UCSD-AML1 (cell line): ENCODE results near the gene TSEN2.
"Not testable (repeated sequence)": the region's sequence is repeated elsewhere in the genome, so short reads cannot be mapped to it uniquely, and the experiment has no call there.

ENCODE experiments used
- DNase-seq: peaks from one replicate; lab custom pipeline; 2025; ENCODE audit not compliant: unreplicated experiment; lab: John Stamatoyannopoulos, UW

Gene TSEN2

DNA sequence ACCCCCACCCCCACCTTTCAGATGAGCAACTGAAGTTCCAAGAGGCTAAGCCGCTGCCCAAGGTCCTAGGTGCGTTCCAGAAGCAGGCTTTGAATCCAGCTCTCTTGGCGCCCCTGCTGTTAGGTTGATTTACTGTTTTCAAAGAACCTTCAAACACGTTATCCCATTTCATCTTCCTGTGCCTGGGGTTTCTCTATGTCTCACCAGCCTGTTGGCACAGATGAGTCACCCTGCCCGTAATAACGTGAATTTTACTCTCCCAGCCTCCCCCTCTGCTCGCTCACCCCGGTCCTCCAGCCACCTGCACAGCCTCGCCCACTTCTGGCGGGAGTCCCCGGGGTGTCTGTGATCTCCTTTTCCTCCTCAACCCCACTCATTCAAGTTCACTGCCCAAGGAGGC is 13.0 kb upstream of the TSEN2 start:
- no peak for DNase-seq

DNA sequence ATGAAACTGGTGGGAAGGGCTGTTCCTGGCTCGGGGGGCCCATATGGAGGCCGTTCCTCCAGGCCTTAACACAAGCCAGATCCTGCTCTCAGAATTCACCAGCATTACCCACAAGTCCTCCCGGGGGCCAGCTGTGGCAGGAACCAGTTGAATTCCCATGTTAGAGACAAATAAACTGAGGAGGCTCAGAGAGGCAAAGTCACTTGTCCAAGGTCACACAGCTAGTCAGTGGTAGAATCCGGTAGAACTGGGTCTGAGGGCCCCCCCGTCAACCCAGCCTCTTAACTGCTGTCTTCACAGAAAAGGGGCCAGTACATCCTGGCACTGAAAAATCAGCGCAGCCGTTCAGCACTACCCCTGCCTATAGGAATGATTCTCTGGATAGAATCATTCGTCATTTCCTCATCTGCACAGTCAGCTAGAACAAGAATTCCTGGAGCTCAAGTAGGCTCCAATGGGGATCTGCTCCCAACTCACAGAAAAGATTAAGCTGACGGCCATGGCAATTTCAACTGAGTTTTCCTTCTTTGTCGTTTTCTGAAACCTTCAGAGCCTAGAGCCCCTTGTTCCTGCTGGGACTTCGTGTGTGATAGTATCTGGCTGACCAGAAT is 12.2 kb upstream of the TSEN2 start:
- no peak for DNase-seq

DNA sequence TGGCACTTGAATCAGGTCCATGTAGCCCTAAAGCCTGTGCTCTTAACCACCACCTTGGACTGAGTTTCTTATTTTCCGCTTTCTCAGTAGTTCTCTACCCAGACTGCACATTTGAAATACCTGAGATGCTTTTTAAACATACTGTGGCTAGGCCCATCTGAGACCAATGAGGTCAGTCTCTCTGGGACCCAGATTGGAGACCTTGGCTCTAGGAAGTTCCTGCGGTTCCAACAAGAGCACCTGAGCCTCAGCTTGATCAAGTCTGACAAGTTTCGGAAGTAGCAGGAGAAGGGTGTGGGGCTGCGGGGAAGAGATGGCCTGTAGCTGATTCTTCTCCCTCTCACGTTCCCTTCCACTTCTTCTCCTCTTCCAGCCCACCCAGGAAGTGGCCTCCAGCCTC is 11.5 kb upstream of the TSEN2 start:
- DNase-seq: no peak

DNA sequence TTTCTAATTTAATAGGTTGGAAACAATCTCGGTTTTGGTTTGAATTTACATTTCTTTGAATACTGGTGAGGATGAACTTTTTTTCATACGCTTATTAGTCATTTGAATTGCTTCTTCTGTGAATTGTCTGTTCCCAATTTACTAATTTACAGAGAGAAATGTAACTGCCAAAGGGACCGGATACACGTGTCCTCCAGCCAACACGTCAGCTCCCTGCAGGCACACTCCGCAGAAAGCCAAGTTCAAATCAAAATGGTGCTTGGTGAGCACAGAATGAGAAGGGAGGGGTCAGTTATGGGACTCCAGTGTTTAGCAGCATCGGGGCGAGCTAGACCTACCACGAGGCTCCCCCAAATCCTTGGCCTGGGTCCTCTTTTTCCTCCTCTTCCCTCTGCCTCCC is 10.8 kb upstream of the TSEN2 start:
- DNase-seq: no peak

DNA sequence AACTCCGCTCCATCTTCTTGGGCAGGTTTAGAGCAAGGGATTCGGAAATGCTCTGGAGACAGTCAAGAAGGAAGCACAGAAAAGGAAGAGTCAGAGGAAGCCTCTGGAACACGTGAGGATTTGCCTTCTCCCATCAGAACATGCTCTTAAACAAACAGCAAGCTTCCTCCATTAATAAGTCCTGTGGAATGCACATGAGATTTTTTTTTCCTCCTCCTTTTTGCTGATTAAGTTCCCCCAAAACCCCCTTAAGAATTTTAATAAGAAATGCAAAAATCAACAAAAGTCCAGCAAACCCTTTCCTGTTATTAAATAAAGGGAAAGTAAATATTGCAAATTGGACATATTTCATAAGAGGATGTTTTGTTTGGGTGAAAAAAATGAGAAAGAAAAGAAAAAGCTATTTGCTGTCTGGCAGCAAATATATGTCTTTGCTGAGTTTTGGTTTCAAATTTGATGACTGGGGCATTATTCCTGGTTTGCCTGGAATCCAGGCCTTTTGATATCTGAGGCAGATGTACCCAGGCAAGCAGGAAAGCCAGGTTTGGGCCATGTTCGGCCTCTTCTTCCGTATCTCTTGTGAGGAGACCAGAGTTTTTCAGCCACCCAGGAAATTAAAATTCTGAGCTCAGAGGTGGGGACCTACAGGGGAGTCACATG is 7.9 kb upstream of the TSEN2 start:
- no peak for DNase-seq

DNA sequence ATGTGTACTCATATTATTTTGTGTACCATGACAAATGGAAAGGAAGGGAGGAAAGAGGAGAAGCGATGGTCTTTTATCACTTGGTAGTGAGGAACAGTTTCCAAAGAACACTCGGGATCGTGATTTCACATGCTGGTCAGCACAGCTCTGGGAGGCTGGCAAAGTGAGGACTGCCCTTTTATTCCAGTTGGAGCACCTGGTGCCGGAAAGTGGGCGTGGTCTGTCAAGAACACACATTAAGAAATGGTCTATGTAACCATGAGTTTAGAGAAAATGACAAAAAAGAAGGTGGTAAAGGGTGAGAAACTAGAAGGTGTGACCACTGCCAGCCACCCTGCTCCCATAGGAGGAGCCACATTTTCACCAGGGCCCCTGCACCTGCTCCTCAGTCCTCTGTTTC is 7.0 kb upstream of the TSEN2 start:
- no peak for DNase-seq

DNA sequence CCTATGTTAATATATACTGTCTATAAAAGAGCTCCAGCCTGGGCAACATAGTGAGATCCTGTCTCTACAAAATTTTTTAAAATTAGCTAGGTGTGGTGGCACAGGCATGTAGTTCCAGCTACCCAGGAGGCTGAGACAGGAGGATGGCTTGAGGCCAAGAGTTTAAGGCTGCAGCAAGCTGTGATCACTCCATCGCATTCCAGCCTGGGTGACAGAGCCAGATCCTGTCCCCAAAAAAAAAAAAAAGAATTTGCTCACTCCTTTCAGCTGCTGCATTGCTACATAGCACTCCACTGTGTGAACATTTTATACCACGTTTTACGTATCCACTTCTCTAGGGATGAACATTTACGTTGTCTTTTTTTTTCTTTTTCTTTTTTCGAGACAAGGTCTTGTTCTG is 6.0 kb upstream of the TSEN2 start:
- DNase-seq: no peak

DNA sequence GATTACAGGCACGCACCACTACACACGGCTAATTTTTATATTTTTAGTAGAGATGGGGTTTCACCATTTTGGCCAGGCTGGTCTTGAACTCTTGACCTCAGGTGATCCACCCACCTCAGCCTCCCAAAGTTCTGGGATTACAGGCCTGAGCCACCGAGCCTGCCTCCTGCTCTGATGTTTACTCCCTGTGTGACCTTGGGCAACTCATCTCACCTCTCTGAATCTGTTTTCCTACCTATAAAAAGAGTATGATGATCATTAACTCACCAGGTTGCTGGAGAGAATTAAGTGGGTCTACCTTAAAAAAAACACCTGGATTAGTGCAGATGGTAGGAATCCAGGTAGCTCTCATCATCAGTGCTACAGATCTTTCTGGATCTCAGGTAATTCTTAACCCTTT is 5.1 kb upstream of the TSEN2 start:
- not testable (repeated sequence) for DNase-seq

DNA sequence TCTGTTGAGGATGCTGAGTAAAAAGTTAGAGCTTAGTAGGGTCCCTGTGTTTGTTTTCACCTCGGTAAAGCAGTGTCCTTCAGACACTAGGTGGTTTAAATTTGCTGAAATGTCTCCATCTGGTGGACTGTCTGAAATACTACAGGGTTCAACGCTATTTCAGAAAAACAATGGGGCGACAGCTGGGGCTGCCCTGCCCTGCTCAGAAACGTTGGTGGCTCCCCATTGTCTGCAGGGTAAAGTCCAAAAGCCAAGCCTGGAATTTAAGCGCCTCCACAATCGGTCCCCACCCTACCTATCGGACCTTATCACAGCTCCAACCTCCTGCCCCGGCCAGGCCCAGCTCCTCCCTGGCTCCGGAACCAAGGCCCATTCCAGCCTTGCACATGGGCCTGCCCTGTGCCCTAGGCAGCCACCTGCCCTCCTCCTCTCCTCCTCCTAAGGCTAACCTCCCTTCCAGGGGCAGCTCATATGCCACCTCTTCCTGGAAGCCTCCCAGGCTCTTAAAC is 4.3 kb upstream of the TSEN2 start:
- DNase-seq: no peak

DNA sequence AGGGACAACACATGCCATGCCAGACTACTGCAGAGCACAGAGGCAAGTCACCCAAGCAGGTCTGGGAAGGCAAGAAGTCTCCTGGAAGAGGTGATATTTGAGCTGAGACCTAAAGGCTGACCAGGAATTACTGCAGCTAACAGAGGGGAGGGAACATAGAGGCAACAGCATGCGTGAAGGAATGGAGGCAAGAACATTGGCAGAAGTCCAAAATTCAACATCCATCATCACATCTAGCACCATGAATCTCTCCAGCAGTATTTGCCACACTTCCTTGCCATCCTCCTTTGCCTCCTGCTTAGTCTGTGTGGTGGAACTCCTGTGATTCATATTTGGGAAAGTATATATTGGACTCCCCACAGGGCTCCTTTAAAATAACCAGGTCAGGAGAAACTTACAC is 870 bp upstream of the TSEN2 start:
- no peak for DNase-seq

DNA sequence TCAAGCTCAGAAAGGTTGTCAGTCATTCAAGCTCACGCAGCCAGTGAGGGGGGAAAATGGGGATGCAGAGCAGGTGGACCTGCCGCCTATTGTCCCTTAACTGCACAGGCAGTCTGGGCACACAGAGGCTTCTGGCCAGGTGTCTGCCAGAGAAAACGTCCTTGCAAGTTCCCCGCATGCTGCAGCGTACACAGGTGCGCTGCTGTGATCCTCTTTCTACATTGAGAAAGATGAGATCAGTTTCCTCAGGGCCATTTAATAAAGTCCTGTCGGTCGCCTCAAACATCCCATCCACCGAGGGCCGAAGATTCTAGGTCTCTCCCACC is 445 bp upstream of the TSEN2 start:
- no peak for DNase-seq

DNA sequence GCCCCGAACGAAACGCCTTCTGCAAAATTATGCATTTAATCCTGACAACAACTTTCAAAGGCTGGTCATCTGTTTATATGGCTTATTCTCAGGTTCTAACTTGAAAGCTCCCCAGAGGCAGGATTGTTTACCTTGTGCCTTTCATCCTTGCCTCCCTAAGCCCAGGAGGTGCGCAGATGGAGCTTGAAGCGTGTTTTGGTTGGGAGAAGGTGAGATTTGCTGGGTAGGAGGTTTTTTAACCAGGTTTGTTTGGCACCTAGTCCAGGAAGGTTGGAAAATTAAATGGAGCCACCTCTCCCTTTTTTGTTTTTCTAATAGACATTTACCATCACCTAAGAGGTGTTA is 675 bp downstream of the TSEN2 start:
- no peak for DNase-seq

DNA sequence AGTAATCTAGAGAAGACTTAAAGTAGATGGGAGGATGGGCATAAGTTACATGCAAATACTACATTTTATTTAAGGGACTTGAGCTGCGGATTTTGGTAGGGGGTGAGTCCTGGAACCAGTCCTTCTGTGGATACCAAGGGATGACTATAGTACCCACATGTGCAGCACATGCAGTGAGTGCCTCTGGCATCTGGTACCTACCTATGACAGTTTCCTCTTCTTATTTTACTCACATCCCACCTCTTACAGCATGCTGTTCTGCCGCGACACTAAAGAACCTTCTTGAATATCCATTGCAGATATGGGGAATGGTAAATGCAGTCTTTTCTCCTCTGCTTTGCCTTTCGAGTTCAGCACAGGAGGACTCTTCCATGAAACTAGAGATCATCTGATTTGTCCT is 1.7 kb downstream of the TSEN2 start:
- no peak for DNase-seq

DNA sequence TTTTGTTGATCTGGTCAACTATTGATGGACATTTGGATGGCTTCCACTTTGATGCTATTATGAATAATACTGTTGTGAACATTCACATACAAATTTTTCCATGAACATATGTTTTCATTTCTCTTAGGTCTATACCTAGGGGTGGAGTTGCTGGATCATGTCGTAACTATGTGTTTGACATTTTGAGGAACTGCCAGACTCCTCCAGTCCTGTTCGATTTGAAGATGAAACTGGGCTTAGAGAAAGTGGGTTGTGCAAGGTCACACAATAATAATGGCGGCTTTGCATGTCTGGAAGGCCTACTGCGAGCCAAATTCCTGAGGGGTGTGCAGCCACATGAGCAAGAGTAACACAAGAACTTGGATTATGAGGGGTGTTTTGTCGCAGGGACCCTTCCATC is 2.6 kb downstream of the TSEN2 start:
- no peak for DNase-seq

DNA sequence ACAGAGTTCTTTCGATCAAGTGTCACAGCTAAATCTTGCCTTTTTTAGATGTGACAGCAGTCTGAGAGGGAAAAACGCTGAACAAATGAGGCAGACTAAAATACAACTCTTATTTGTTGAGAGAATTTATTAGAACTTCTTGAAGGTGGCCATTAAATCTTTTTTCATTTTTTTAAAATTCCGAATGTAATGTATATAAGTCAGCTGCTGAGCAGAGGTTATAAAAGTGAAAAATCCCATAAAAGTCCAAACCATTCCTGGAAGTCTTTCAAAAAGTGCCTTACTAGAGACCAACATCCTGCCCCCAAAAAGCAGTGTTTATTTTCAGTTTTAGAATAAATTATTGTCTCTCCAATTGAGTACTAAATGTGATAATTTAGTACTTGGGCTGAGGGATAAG is 3.1 kb downstream of the TSEN2 start:
- no peak for DNase-seq

DNA sequence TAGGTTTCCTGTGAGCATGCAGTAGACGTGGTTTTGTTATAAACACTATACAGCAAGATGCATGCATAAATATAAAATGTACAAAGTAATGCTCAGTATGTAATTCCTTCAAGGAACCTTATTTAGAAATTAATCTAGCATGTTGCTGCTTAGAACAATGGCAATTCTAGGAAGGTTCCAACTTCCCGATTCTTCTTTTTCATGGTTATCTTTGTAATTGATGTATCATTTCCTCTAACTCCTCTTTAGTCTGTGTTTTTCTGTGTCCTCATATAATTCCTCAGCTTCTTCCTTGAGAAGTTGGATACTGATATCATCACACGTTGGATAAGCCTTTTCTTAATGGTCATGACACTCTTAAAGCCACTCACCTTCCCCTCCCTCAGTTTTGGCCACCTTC is 3.5 kb downstream of the TSEN2 start:
- DNase-seq: no peak

DNA sequence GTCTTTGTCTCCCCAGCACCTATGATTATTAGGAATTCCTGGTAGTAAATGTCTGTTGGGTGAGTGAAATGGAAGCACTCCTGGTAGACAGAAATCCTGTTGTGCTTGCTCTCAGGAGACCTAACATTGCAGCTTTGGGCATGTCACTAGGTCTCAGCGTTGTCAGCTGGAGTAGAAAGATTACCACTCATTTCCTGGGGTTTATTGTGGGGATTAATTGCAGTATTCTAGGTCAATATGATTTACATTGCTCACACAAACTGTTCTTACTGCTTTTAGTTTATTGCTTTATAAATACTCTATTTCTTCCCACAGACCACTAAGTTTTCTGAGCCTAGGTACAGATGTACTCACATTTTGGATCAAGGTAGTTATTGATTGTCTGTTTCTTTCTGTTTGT is 5.1 kb downstream of the TSEN2 start:
- no peak for DNase-seq

DNA sequence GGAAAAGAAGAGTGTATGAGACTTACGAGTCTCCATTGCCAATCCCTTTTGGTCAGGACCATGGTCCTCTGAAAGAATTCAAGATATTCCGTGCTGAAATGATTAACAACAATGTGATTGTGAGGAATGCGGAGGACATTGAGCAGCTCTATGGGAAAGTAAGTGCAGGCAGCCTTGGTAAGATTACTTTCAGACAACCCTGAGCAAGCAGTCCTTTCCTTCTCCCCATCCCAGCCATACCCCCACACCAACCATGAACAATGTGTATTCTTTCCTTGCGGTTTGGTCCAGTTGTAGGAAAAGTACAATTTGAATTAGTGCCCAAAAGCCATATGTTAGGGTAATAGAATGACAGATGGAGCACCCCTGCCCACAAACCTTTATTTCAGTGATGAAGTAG is 5.6 kb downstream of the TSEN2 start:
- DNase-seq: no peak

DNA sequence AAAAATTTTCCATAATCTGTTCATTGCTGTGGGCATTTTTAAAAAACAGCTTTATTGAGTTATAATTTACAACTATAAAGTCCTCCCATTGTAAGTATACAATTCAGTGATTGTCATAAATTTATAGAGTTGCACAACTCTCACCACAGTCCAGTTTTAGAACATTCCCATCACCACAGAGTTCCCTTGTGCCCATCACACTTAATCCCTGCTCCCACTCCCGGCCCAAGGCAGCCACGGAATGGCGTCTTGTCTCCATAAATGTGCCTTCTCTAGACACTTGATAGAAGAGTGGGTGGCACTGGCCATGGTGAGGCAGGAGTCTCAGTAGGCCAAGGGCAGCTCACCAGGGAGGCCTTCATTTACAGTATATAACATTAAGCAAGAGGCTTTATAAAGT is 6.3 kb downstream of the TSEN2 start:
- no peak for DNase-seq

DNA sequence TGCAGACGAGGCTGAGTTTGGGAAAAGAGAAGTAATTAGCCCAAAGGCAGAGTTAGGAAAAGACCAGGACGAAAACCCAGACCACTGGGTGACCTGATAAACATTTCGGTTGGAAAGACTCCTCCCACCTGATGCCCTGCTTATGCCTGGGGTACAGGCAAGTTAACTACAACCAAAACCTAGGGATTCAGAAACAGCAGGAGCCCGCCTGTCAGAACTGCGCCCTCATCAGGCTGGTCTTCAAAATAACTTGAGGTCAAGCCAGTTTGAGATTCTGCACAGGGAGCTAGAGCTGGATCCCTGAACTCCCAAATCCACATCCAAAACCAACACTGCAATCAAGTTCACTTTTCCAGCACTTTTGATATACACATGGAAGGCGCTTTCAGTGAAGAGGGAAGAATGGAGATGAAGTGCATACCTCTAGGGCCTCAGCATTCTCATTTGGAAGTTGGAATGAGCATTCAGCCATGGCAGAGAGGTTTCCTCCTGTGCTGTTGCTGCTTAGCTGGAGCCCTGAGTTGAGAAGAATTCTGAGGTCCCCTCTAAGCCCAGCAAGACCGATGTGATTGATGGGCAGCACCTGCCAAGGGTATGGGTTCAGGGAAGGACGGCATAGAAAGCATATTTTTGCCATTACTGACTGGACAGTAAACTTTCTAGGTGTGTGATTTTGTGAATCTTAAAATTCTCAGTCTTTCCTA is 11.6 kb downstream of the TSEN2 start:
- no peak for DNase-seq

DNA sequence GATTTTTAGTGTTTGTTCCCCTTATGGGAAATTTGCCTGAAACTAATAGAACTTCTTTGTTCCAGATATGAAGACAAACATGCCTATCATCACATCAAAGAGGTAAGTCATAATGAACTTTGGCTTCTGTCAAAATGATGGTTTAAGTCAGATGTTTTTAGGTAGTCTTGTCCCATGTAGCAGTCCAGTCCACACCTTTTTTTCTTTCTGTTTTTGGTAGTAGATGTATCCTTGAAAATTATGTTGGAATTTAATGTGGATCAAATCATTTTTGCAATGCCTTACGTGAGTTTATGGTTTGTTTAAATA is 12.1 kb downstream of the TSEN2 start:
- no peak for DNase-seq

DNA sequence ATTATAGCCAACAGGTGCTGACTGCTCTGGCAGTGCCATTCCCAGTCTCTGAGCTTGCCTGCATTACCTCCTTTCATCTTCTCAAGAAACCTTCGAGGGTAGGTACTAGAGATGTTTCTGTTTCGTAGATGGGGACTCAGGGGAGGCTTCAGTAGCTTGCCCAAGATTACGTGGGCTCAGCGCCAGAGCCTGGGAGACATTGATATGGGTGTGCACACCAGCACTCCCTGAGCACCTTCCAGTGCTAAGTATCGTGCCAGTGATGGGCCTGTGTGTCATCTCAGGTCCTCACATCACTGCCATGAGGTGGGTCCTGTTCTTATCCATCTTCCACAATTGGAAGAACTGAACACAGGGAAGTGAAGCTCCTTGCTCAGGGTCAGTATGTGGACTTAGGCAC is 15.2 kb downstream of the TSEN2 start:
- no peak for DNase-seq
